Endothelial cell of umbilical vein (primary cell): Measurements from ENCODE around the gene RGS6. TPM values are rescaled to one million over a fixed set of nuclear protein-coding genes. Genes with fewer than 3 reads are reported as not detected.

Experiments
- BruUV-seq: library from RNA; stranded (reverse); fragments of 400-500 nt; replicated peaks from 2 replicates; lab custom pipeline; 2021; lab: Mats Ljungman, UMichigan
- CTCF ChIA-PET: fragments of 300-600, 350-600 bp; sonication (Branson Sonifier 250); formaldehyde crosslinking; loops from one replicate; lab custom pipeline; 2021; ENCODE audit warnings: antibody characterized with exemption, inconsistent platforms; lab: Charles Lee
- POLR2A ChIA-PET: fragments of 300-600, 350-600 bp; sonication (Branson Sonifier 250); formaldehyde crosslinking; loops from one replicate; lab custom pipeline; 2021; ENCODE audit warnings: antibody characterized with exemption, inconsistent platforms; lab: Charles Lee
- DNase-seq: peaks from one replicate; pipeline ENCODE4 v3.0.0-alpha.2; 2011; ENCODE audit warnings: low read depth, low spot score
- FAIRE-seq: peaks from 2 replicates; lab custom pipeline; 2011; peaks lifted over from hg19 to GRCh38; lab: Jason Lieb, UNC
- H2AFZ ChIP-seq: 2 replicates; pipeline ENCODE4 v1.6.0; 2012; ENCODE audit warnings: low read depth, low read length, control low read depth, inconsistent platforms
- H3K27ac ChIP-seq: 2 replicates; pipeline ENCODE4 v1.5.1; 2011; ENCODE audit warnings: low read depth, mild to moderate bottlenecking, control low read depth, low read length, moderate library complexity; ENCODE audit not compliant: insufficient read depth
- H3K27me3 ChIP-seq, 2 experiments: 2 replicates each; pipeline versions ENCODE4 v1.6.0 to v1.6.1; 2011; ENCODE audit warnings: low read length in 2 of 2, mixed read lengths in 1 of 2; ENCODE audit not compliant: control insufficient read depth in 2 of 2, insufficient read depth in 2 of 2
- H3K36me3 ChIP-seq, 2 experiments: 2 replicates in 1 of 2; 3 replicates in 1 of 2; pipeline ENCODE4 v1.5.1; 2011; ENCODE audit warnings: low read length in 2 of 2, mild to moderate bottlenecking in 1 of 2, moderate library complexity in 1 of 2; ENCODE audit not compliant: control insufficient read depth in 2 of 2, insufficient read depth in 2 of 2; ENCODE audit errors: extremely low read depth in 1 of 2
- H3K4me1 ChIP-seq: 3 replicates; pipeline ENCODE4 v1.5.1; 2011; ENCODE audit warnings: mild to moderate bottlenecking, low read length; ENCODE audit not compliant: control insufficient read depth, insufficient read depth; ENCODE audit errors: extremely low read depth
- H3K4me2 ChIP-seq: 2 replicates; pipeline ENCODE4 v1.6.1; 2011; ENCODE audit warnings: low read length, control low read depth, mixed read lengths; ENCODE audit not compliant: insufficient read depth
- H3K4me3 ChIP-seq, 3 experiments: fragments of 200-600 bp in 1 of 3; sonication (generic), shearing (Covaris generic) in 1 of 3; replicated peaks in 1 of 3; 2 replicates each; pipeline ENCODE4 v1.5.1; 2011 to 2016; ENCODE audit warnings: control low read depth in 3 of 3, low read length in 3 of 3, mild to moderate bottlenecking in 2 of 3, inconsistent platforms in 1 of 3, low read depth in 1 of 3, moderate library complexity in 1 of 3; ENCODE audit not compliant: insufficient read depth in 1 of 3
- H3K79me2 ChIP-seq: 2 replicates; pipeline ENCODE4 v1.6.0; 2012; ENCODE audit warnings: low read length, inconsistent platforms; ENCODE audit not compliant: control insufficient read depth, insufficient read depth
- H3K9ac ChIP-seq: replicated peaks from 2 replicates; pipeline ENCODE3; 2011; ENCODE audit warnings: low read length, control low read depth; ENCODE audit not compliant: insufficient read depth; ENCODE audit errors: extremely low read depth
- H3K9me1 ChIP-seq: replicated peaks from 3 replicates; pipeline ENCODE4 v1.6.0; 2011; ENCODE audit warnings: mild to moderate bottlenecking, low read length; ENCODE audit not compliant: control insufficient read depth, insufficient read depth; ENCODE audit errors: extremely low read depth
- H3K9me3 ChIP-seq: replicated peaks from 2 replicates; pipeline ENCODE4 v1.5.1; 2012; ENCODE audit warnings: low read length, inconsistent platforms; ENCODE audit not compliant: control insufficient read depth, insufficient read depth
- H4K20me1 ChIP-seq: replicated peaks from 2 replicates; pipeline ENCODE3; 2011; ENCODE audit warnings: mild to moderate bottlenecking, low read length; ENCODE audit not compliant: control insufficient read depth, insufficient read depth; ENCODE audit errors: extremely low read depth
- CTCF ChIP-seq, 2 donors: IDR thresholded peaks; 1 replicate in 1 of 2; 2 replicates in 1 of 2; pipeline ENCODE4 v1.5.1; 2011; ENCODE audit warnings: low read length in 2 of 2, mild to moderate bottlenecking in 2 of 2, moderate library complexity in 2 of 2, control low read depth in 1 of 2, inconsistent platforms in 1 of 2, low read depth in 1 of 2; ENCODE audit not compliant: insufficient read depth in 1 of 2; ENCODE audit errors: extremely low read depth in 1 of 2
- EZH2 ChIP-seq: IDR thresholded peaks from 2 replicates; pipeline ENCODE4 v1.6.1; 2012; ENCODE audit warnings: borderline replicate concordance, low read depth, mild to moderate bottlenecking, moderate library complexity, low read length, inconsistent platforms; ENCODE audit not compliant: severe bottlenecking
- FOS ChIP-seq: IDR thresholded peaks from 2 replicates; pipeline ENCODE4 v1.6.1; 2011; ENCODE audit warnings: mild to moderate bottlenecking, low read length, moderate library complexity, borderline replicate concordance; ENCODE audit not compliant: insufficient read depth
- GATA2 ChIP-seq: IDR thresholded peaks from 2 replicates; pipeline ENCODE4 v1.7.0; 2011; ENCODE audit warnings: low read depth, mild to moderate bottlenecking, moderate library complexity, mixed read lengths, low read length; ENCODE audit not compliant: insufficient read length, insufficient read depth
- JUN ChIP-seq: IDR thresholded peaks from 2 replicates; pipeline ENCODE4 v1.6.1; 2011; ENCODE audit warnings: borderline replicate concordance, low read depth; ENCODE audit not compliant: insufficient read length, insufficient read depth
- MYC ChIP-seq: IDR thresholded peaks from one replicate; pipeline ENCODE4 v1.6.1; 2011; ENCODE audit warnings: mild to moderate bottlenecking, low read depth, low read length
- POLR2A ChIP-seq: IDR thresholded peaks from 2 replicates; pipeline ENCODE4 v1.6.1; 2012; ENCODE audit warnings: low read depth, mild to moderate bottlenecking, control low read depth, low read length
- POLR2AphosphoS5 ChIP-seq: IDR thresholded peaks from 2 replicates; pipeline ENCODE4 v1.6.1; 2012; ENCODE audit warnings: low read depth, mild to moderate bottlenecking, control low read depth, low read length, moderate library complexity; ENCODE audit not compliant: insufficient read depth
- dilution Hi-C: fragments of 300-500 bp; cut with MboI; formaldehyde crosslinking; loops from one replicate; pipeline ENCODE4 v1.15.0; 2019; ENCODE audit warnings: low sequenced_read_pairs; ENCODE audit not compliant: extremely low pct_ligation_motif_present
- intact Hi-C: fragments of 100-400 bp; cut with micrococcal nuclease; formaldehyde crosslinking; loops from one replicate; pipeline ENCODE4 v1.10.0; 2022
- polyA plus RNA-seq, 4 experiments: library from polyadenylated mRNA; depleted of rRNA in 3 of 4; stranded (reverse) in 3 of 4; unstranded in 1 of 4; fragments of >200 nt; gene quantifications; 2 replicates each; pipeline versions ENCODE4 v1.2.1 to v1.2.3, GENCODE V29; 2011 to 2012; ENCODE audit warnings: missing spikeins in 1 of 4
- total RNA-seq: library from RNA; stranded (reverse); gene quantifications from 2 replicates; pipeline ENCODE4 v1.2.3, GENCODE V29; 2021
- TF ChIP-seq, protein P1 (sequence below): IDR thresholded peaks from 2 replicates; pipeline ENCODE4 v1.6.1; 2011; ENCODE audit not compliant: insufficient read depth, insufficient read length

Gene RGS6
- total and polyA plus RNA-seq, 2 donors (not counting 3 experiments of a cell fraction or from before 2014, with no cell fraction given), result not detected

DNA sequence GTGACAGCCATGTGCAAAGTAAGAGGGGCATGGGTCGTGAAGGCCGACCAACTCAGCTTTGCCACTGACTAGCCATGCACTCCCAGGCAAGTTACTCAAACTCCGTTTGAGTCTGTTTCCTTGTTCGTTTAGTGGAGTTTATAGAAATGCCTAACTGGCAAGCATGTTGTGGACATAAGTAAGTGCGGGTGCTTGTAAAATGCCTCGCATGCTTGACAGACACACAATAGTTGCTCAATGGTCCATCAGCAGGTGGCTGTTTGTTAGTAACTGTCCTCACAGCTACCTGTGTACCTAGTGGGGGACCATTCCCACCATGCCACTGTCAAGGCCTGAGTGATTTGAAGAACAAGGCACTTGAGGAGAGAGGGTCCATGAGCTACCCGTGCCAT is 623.4 kb downstream of the RGS6 start:
- no peaks in the 10 kb centered on the region for H3K79me2 ChIP-seq
- no peak for DNase-seq
- peaks cover 8 to 10% of the 10 kb centered on the region in 2 experiments for H3K27me3 ChIP-seq
- TF ChIP-seq JUN (no peak), POLR2A (no peak), CTCF (IDR thresholded peaks at IDR 0.05; ENCODE audit: extremely low read depth in 1 of 2, insufficient read depth in 1 of 2, low read depth in 1 of 2, low read length in 2 of 2) (no peak), POLR2AphosphoS5 (no peak), MYC (no peak), GATA2 (no peak), FOS (no peak), EZH2 (no peak)
- TF ChIP-seq, protein P1, sequence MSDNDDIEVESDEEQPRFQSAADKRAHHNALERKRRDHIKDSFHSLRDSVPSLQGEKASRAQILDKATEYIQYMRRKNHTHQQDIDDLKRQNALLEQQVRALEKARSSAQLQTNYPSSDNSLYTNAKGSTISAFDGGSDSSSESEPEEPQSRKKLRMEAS, result no peak
- no peak overlapping the region for H3K4me3 ChIP-seq
- no peaks in the 10 kb centered on the region for H3K4me1 ChIP-seq
- dilution Hi-C loops, result no loop called here
- no peak overlapping the region for H3K9ac ChIP-seq
- no peak overlapping the region for H3K4me2 ChIP-seq
- ChIA-PET POLR2A (no interaction called here), CTCF (interaction anchor here (0.5 to 1.7 kb wide), 8 partner anchors 11 to 350 kb away, joined by 3 to 7 read pairs (median 3); no protein-coding TSS in a partner anchor)
- H3K36me3 ChIP-seq, result no peaks in the 10 kb centered on the region
- H4K20me1 ChIP-seq, result no peaks in the 10 kb centered on the region
- H2AFZ ChIP-seq, result no peak overlapping the region
- FAIRE-seq, result no peak
- no peak overlapping the region for H3K27ac ChIP-seq
- H3K9me1 ChIP-seq, result no peaks in the 10 kb centered on the region
- intact Hi-C loops, result no loop called here
- no peaks in the 10 kb centered on the region for H3K9me3 ChIP-seq
- BruUV-seq, result no TSS peak
